Lower lobe of right lung (tissue), 2 donors: ENCODE measurements around the gene CEP104. TPM values are rescaled to one million over a fixed set of nuclear protein-coding genes. Genes with fewer than 3 reads are reported as not detected.

Experiments
- ATAC-seq, 2 donors: fragments of 200-7000 bp; cut with Tn5 transposase; one replicate each; pipeline ENCODE4 v1.9.1; 2020 to 2022; ENCODE audit warnings: mild to moderate bottlenecking in 2 of 2, moderate library complexity in 2 of 2
- DNase-seq: peaks from one replicate; pipeline ENCODE4 v3.0.0-alpha.2; 2020
- H3K27ac ChIP-seq: fragments of 200-600 bp; one replicate; pipeline ENCODE4 v1.8.0; 2022
- H3K27me3 ChIP-seq: fragments of 200-600 bp; one replicate; pipeline ENCODE4 v1.8.0; 2022; ENCODE audit warnings: low read depth
- H3K36me3 ChIP-seq: fragments of 200-600 bp; one replicate; pipeline ENCODE4 v1.8.0; 2022; ENCODE audit warnings: mild to moderate bottlenecking
- H3K4me1 ChIP-seq: fragments of 200-600 bp; one replicate; pipeline ENCODE4 v1.8.0; 2022
- H3K4me3 ChIP-seq: fragments of 200-600 bp; one replicate; pipeline ENCODE4 v1.8.0; 2022; ENCODE audit warnings: mild to moderate bottlenecking
- H3K9me3 ChIP-seq: fragments of 200-600 bp; one replicate; pipeline ENCODE4 v1.8.0; 2022
- intact Hi-C: fragments of 100-400 bp; cut with DNase I; formaldehyde crosslinking; loops from one replicate; pipeline ENCODE4 v1.11.0; 2022
- total RNA-seq: library from RNA; stranded (reverse); fragmentation: NEBNext Ultra II Directional; extraction: Animal tissue kit (Norgen Biotek cat#: 25700); gene quantifications from one replicate; pipeline ENCODE4 v1.2.1, GENCODE V29; 2021
- TF ChIP-seq, protein P1 (sequence below): fragments of 200-600 bp; IDR thresholded peaks from one replicate; pipeline ENCODE4 v1.8.0; 2022; ENCODE audit warnings: antibody characterized with exemption, mild to moderate bottlenecking
- donor health status: DM: no; HTN: yes; CAD: no; lungs with severe emphysema.

Gene CEP104
- total RNA-seq, 1 donor from 2014 or later: 53.9 TPM

DNA sequence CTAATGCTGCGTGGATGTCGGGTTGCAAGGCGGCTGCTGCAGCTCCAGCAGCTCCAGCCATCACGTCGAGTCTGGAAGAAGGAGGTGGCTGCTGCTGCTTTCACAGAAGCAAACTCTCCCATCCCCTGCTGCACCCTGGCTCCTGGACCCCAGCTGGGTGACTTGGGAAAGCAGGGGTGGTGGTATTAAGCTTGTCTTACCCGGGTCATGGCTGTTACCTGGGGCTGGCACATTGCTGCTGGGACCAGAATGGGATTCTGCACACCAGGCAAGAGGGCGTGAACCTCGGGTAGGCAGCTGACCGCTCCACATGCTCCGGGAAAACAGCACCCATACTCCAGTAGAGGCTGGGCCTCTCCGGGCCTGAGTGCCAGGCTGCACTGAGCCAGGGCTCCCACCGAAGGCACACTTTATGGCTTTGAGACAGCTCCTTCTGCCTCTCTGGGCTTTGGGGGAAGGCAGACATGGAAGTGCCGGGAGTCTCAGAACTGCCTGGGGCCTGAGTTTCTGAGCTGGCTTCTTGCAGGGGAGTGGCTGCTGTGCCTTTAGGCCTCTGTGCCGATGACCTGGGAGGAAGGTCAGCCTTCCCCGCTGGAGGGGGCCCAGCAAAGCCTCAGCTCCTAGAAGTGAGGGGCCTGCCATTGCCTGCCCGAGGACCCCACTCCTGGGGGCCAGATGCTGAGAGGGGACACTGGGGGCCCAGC lies 83.3 kb downstream of the CEP104 start:
- no peaks in the 10 kb centered on the region for H3K27me3 ChIP-seq
- intact Hi-C loops: no loop called here
- H3K4me3 ChIP-seq: peak overlapping the region; percentile 77
- DNase-seq (no peak), ATAC-seq (no peak)
- H3K36me3 ChIP-seq: peaks cover 1% of the 10 kb centered on the region
- H3K9me3 ChIP-seq: no peaks in the 10 kb centered on the region
- TF ChIP-seq, protein P1, sequence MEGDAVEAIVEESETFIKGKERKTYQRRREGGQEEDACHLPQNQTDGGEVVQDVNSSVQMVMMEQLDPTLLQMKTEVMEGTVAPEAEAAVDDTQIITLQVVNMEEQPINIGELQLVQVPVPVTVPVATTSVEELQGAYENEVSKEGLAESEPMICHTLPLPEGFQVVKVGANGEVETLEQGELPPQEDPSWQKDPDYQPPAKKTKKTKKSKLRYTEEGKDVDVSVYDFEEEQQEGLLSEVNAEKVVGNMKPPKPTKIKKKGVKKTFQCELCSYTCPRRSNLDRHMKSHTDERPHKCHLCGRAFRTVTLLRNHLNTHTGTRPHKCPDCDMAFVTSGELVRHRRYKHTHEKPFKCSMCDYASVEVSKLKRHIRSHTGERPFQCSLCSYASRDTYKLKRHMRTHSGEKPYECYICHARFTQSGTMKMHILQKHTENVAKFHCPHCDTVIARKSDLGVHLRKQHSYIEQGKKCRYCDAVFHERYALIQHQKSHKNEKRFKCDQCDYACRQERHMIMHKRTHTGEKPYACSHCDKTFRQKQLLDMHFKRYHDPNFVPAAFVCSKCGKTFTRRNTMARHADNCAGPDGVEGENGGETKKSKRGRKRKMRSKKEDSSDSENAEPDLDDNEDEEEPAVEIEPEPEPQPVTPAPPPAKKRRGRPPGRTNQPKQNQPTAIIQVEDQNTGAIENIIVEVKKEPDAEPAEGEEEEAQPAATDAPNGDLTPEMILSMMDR: no peak
- peaks cover 41% of the 10 kb centered on the region for H3K4me1 ChIP-seq
- H3K27ac ChIP-seq: no peak overlapping the region

DNA sequence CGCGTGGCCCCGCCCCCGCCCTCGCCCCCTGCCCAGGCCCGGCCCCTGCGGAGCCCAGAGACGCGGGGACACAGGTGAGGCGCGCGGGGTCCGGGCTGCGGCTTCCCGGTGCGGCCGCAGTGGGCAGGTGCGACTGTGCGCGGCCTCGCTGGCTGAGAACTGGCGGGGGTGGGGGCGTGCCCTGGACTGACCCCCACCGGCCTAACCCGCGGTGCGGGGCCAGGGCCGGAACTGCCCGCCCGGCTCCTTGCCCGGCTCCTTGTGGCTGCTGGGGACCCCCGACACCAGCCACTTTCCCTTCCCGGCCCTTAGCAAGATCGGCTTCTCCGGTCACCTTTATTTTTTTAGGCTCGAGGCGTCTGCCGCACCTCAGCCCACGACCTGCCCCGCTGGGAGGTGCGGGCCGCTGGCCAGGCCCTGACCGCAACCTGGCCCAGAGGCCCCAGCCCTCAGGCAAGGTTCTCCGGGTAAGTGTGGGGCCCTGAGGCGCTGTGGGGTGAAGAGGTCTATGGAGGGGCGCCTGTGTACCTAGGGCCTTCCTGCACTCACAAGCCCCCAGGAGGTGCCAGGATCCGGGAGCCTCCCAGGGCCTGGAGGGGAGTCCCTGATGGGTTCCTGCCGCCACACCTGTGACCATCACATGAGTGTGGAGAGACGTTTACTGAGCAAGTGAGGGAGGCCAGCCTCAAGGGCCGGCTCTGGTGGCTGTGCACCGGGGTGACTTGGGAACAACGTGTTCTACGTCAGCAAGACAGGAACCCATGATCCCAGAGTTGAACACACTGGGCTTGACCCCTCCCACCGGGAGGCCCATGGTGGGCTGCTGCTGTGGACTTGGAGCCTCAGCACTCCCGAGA lies 84.1 kb downstream of the CEP104 start, which contains the start of gene SMIM1:
Gene SMIM1 (plus strand): TSS at position 35 of the 857 bp plus-strand sequence. CDS start 2,625 bp downstream, outside the sequence.
- Histone ChIP-seq H3K27me3 (no peaks in the 10 kb centered on the region), H3K27ac (peak within 1 kb of the TSS; percentile 73), H3K4me3 (peak within 1 kb of the TSS; percentile 77), H3K36me3 (no peaks in the 10 kb centered on the region), H3K4me1 (peaks cover 41% of the 10 kb centered on the region), H3K9me3 (no peaks in the 10 kb centered on the region)
- intact Hi-C loops: no loop called here
- TF ChIP-seq, protein P1: no peak
- peak; percentile 62 for DNase-seq
- peak; percentile 20 to 57 for ATAC-seq

DNA sequence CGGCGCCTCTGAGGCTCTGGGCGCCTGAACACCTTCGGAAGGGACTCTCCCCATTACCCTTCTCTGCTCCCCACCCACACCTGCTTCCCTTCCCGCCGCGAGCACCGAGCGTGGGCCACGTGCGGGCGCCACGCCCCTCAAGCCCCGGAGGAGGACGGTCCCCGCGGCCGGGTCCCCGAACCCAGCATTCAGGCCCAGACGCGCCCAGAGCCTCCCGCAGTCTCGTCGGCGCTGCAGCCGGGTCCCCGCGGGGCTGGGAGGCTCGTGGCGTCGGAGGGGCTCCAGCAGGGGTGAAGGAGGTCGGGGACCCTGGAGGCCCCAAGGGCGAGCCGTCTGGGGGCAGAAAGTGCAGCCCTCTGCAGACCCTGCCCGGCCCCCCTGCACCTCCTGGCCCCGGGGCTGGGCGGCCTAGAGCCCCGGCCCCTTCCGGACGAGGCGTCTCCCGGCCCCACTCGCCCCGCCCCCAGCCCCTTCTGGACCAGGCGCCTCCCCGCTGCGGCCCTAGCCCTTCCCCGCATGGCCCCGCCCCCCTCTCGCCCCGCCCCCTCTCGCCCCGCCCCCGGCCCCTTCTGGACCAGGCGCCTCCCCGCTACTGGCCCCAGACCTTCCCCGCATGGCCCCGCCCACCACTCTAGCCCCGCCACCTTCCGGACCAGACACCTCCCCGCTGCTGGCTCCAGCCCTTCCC lies 84.8 kb downstream of the CEP104 start:
- intact Hi-C loops: no loop called here
- Histone ChIP-seq H3K27me3 (peaks cover 4% of the 10 kb centered on the region), H3K9me3 (no peaks in the 10 kb centered on the region), H3K27ac (peak overlapping the region; percentile 73), H3K4me3 (peak overlapping the region; percentile 77), H3K36me3 (no peaks in the 10 kb centered on the region), H3K4me1 (peaks cover 41% of the 10 kb centered on the region)
- peak; percentile 91 to 93 for ATAC-seq
- peak; percentile 96 for DNase-seq
- TF ChIP-seq, protein P1: no peak

DNA sequence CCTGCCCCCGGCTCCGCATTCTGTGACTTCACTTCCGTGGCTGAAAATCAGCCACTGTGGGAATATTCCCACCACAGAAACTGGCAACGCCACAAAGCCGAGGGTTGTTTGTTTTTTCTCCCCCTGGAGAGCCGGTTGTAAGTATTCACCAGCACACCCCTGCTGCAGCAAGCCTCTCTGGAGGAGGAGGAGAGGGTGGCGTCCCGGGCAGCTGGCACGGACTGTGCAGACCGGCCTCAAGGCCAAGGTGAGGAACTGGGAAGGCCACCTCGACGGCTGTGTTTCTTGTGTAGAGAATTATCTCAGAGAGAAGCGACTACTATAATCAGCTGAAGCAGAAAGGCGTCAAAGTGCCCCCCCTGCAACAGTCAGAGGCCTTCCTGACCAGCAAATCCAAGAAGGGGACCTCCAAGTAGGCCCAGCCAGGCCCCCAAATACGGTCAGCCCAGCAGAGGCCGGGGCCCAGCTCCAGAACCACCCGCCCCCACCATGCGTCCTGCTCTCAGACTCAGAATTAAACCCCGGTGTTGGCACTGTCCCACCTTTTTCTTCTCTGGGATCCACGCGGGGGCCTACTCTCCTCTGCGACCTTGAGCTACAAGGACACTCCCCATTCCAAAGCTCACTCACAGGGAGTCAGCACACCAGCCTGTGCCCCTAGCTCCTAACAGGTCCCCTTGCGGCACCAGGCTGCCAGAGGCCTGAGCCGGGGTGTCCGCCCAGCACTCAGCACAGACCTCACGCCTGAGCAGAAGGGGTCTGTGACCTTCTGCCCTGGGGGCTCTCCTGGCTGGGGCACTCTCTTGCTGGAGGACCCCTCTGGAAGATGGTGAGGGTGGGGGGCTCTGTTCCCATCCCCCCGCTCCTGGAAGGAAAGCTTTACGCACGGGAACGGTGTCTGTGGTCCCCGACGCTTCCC lies 85.6 kb downstream of the CEP104 start:
- Histone ChIP-seq H3K9me3 (no peaks in the 10 kb centered on the region), H3K4me3 (peak overlapping the region; percentile 77), H3K27me3 (peaks cover 5% of the 10 kb centered on the region), H3K36me3 (no peaks in the 10 kb centered on the region), H3K27ac (no peak overlapping the region), H3K4me1 (peaks cover 36% of the 10 kb centered on the region)
- ATAC-seq (no peak), DNase-seq (no peak)
- TF ChIP-seq, protein P1: no peak
- intact Hi-C loops: no loop called here
